GM18870 (cell line): ENCODE measurements around the gene AFF3.

Source experiments
- ATAC-seq: cut with Tn5 transposase; IDR thresholded peaks from one replicate; pipeline ENCODE4 v1.9.1; 2021; ENCODE audit warnings: moderate library complexity; ENCODE audit not compliant: unreplicated experiment

The AFF3 gene

GRCh38 chr2:100072503-100072902 is 69.9 kb downstream of the AFF3 start:
- ATAC-seq, result no peak

GRCh38 chr2:100071335-100072043 is 70.9 kb downstream of the AFF3 start:
- no peak for ATAC-seq

GRCh38 chr2:100070078-100070477 is 72.3 kb downstream of the AFF3 start:
- ATAC-seq, result no peak

- ATAC-seq, result no peak
Measured at GRCh38 chr2:100068395-100068794, 74.0 kb downstream of the AFF3 start.

- ATAC-seq, result no peak
Measured at GRCh38 chr2:100067784-100068183, 74.6 kb downstream of the AFF3 start.

- ATAC-seq, result no peak
Measured at GRCh38 chr2:100066856-100067255, 75.5 kb downstream of the AFF3 start.

- ATAC-seq, result no peak
Measured at GRCh38 chr2:100066246-100066645, 76.1 kb downstream of the AFF3 start.

- no peak for ATAC-seq
Measured at GRCh38 chr2:100064592-100065428, 77.6 kb downstream of the AFF3 start.

GRCh38 chr2:100064165-100064564 is 78.2 kb downstream of the AFF3 start:
- ATAC-seq, result no peak

GRCh38 chr2:100063459-100063953 is 78.9 kb downstream of the AFF3 start:
- no peak for ATAC-seq

- ATAC-seq, result no peak
Measured at GRCh38 chr2:100062336-100062735, 80.1 kb downstream of the AFF3 start.

- ATAC-seq, result no peak
Measured at GRCh38 chr2:100060875-100061274, 81.5 kb downstream of the AFF3 start.

- no peak for ATAC-seq
Measured at GRCh38 chr2:100059638-100060037, 82.8 kb downstream of the AFF3 start.

GRCh38 chr2:100057901-100058261 is 84.5 kb downstream of the AFF3 start:
- no peak for ATAC-seq

- ATAC-seq, result no peak
Measured at GRCh38 chr2:100054426-100054825, 88.0 kb downstream of the AFF3 start.

GRCh38 chr2:100053087-100053885 is 89.1 kb downstream of the AFF3 start:
- no peak for ATAC-seq

- no peak for ATAC-seq
Measured at GRCh38 chr2:100052650-100053049, 89.7 kb downstream of the AFF3 start.

GRCh38 chr2:100051253-100051652 is 91.1 kb downstream of the AFF3 start:
- no peak for ATAC-seq

- ATAC-seq, result no peak
Measured at GRCh38 chr2:100050685-100051084, 91.7 kb downstream of the AFF3 start.

- ATAC-seq, result no peak
Measured at GRCh38 chr2:100046961-100047947, 95.1 kb downstream of the AFF3 start.
